Testis (tissue), 2 donors: ENCODE data around the gene TMEM74B.

Experiments
- POLR2A ChIP-seq: fragments of 450-650 bp; IDR thresholded peaks from one replicate; pipeline ENCODE4 v1.6.1; 2017; ENCODE audit warnings: antibody characterized with exemption, mild to moderate bottlenecking, moderate library complexity
- TF ChIP-seq, protein P1 (sequence below), 3 experiments: fragments of 450-650 bp in 2 of 3; fragments of 200-600 bp in 1 of 3; sonication (generic) in 1 of 3; IDR thresholded peaks; one replicate each; pipeline ENCODE4 v1.5.1; 2016 to 2019; ENCODE audit warnings: antibody characterized with exemption in 3 of 3, mild to moderate bottlenecking in 2 of 3, moderate library complexity in 1 of 3

DNA sequence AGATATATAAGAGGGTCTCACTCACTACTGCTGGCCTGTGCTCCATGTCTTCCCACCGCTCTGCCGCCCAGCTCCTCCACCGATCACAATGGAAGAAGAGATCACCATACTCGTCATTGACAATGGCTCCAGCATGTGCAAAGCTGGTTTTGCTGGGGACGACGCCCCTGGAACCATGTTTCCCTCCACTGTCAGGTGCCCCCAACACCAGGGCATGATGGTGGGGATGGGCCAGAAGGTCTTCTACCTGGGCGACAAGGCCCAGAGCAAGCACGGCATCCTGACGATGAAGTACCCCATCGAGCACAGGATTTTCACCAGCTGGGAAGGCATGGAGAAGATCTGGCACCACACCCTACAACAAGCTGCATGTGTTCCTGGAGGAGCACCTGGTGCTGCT, 24.3 kb downstream of the TMEM74B start:
- TF ChIP-seq, protein P1, sequence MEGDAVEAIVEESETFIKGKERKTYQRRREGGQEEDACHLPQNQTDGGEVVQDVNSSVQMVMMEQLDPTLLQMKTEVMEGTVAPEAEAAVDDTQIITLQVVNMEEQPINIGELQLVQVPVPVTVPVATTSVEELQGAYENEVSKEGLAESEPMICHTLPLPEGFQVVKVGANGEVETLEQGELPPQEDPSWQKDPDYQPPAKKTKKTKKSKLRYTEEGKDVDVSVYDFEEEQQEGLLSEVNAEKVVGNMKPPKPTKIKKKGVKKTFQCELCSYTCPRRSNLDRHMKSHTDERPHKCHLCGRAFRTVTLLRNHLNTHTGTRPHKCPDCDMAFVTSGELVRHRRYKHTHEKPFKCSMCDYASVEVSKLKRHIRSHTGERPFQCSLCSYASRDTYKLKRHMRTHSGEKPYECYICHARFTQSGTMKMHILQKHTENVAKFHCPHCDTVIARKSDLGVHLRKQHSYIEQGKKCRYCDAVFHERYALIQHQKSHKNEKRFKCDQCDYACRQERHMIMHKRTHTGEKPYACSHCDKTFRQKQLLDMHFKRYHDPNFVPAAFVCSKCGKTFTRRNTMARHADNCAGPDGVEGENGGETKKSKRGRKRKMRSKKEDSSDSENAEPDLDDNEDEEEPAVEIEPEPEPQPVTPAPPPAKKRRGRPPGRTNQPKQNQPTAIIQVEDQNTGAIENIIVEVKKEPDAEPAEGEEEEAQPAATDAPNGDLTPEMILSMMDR (IDR thresholded peaks at IDR 0.05): no peak
- no peak for TF ChIP-seq POLR2A
